ENCODE data around the gene NRARP. TPM values are rescaled to one million over a fixed set of nuclear protein-coding genes. Genes with fewer than 3 reads are reported as not detected.

Gene NRARP
- total and polyA plus RNA-seq, 2 experiments from 2014 or later, result 4.0 to 55.1 TPM

GRCh38 chr9:137304383-137305059 is 2.5 kb upstream of the NRARP start:
- H3K9me2 ChIP-seq (ENCODE audit: insufficient read depth), result no peaks in the 10 kb centered on the region
- peak overlapping the region; percentile 57; the same call in 1 of the 2 replicates for H3K4me2 ChIP-seq
- Mint-ChIP-seq H3K27me3 (ENCODE audit: insufficient read depth, low read depth, poor library complexity) (peaks cover 23% of the 10 kb centered on the region), H3K4me1 (peaks cover 29% of the 10 kb centered on the region), H3K4me3 (no peak overlapping the region), H3K9me3 (no peaks in the 10 kb centered on the region), H3K27ac (no peak overlapping the region), H3K36me3 (ENCODE audit: low read depth) (peaks cover 4% of the 10 kb centered on the region; the same call in 2 of the 3 replicates)
- H3K27ac ChIP-seq (ENCODE audit: low read depth), result no peak overlapping the region
- H3K4me1 ChIP-seq (ENCODE audit: insufficient read depth), result peaks cover 25% of the 10 kb centered on the region
- H3K4me3 ChIP-seq, result no peak overlapping the region
- no peak for ATAC-seq
- DNase-seq (ENCODE audit: low spot score), result no peak
- no peak overlapping the region for H2AFZ ChIP-seq
- H3F3A ChIP-seq (replicated peaks; ENCODE audit: low read depth), result peaks cover 8% of the 10 kb centered on the region
- no peak for TF ChIP-seq JUNB (IDR thresholded peaks at IDR 0.05; ENCODE audit: unreplicated experiment)
- TF ChIP-seq ETS1 (IDR thresholded peaks at IDR 0.05), result no peak
- no peak for TF ChIP-seq ZNF462 (CRISPR knock-in tag; IDR thresholded peaks at IDR 0.05)
- no peak for TF ChIP-seq EZH2 (IDR thresholded peaks at IDR 0.05; ENCODE audit: low read depth, unreplicated experiment)
- no peak for TF ChIP-seq CTCF (conservative IDR thresholded peaks at IDR 0.05; ENCODE audit: low read depth in 2 of 2)
- TF ChIP-seq STAT1 (IDR thresholded peaks at IDR 0.05; ENCODE audit: unreplicated experiment), result no peak
- TF ChIP-seq REST (IDR thresholded peaks at IDR 0.05; ENCODE audit: unreplicated experiment), result no peak
- TF ChIP-seq EZH2phosphoT487 (IDR thresholded peaks at IDR 0.05; ENCODE audit: unreplicated experiment), result no peak
- no peak for TF ChIP-seq ZNF114 (CRISPR knock-in tag; IDR thresholded peaks at IDR 0.05)
- H4K20me1 ChIP-seq (replicated peaks; ENCODE audit: insufficient read depth), result no peaks in the 10 kb centered on the region
- no peaks in the 10 kb centered on the region for H3K36me3 ChIP-seq (ENCODE audit: insufficient read depth)
- H3K79me2 ChIP-seq (replicated peaks; ENCODE audit: insufficient read depth), result peaks cover 3% of the 10 kb centered on the region; the same call in 1 of the 2 replicates
- H3K27me3 ChIP-seq (ENCODE audit: insufficient read depth), result peaks cover 13% of the 10 kb centered on the region
